HG03342 (cell line): ENCODE data around the gene SUSD2.
"Not testable (repeated sequence)": the region's sequence is repeated elsewhere in the genome, so short reads cannot be mapped to it uniquely, and the experiment has no call there.

Source experiments
- ATAC-seq: cut with Tn5 transposase; IDR thresholded peaks from one replicate; pipeline ENCODE4 v1.9.1; 2021; ENCODE audit warnings: mild to moderate bottlenecking, moderate library complexity; ENCODE audit not compliant: unreplicated experiment

Gene SUSD2

GRCh38 chr22:24209016-24209415 is 27.7 kb downstream of the SUSD2 start:
- no peak for ATAC-seq

- ATAC-seq, result no peak
Measured at GRCh38 chr22:24209687-24210086, 28.4 kb downstream of the SUSD2 start.

- ATAC-seq, result not testable (repeated sequence)
Measured at GRCh38 chr22:24210409-24210808, 29.1 kb downstream of the SUSD2 start.

GRCh38 chr22:24211716-24212115 is 30.4 kb downstream of the SUSD2 start:
- not testable (repeated sequence) for ATAC-seq

GRCh38 chr22:24213111-24213510 is 31.8 kb downstream of the SUSD2 start:
- ATAC-seq, result not testable (repeated sequence)

- no peak for ATAC-seq
Measured at GRCh38 chr22:24214467-24215285, 33.4 kb downstream of the SUSD2 start.

- ATAC-seq, result no peak
Measured at GRCh38 chr22:24216541-24217209, 35.4 kb downstream of the SUSD2 start.

GRCh38 chr22:24217384-24217783 is 36.1 kb downstream of the SUSD2 start:
- ATAC-seq, result no peak

- ATAC-seq, result no peak
Measured at GRCh38 chr22:24219750-24220149, 38.5 kb downstream of the SUSD2 start.

- no peak for ATAC-seq
Measured at GRCh38 chr22:24224468-24224867, 43.2 kb downstream of the SUSD2 start.

- no peak for ATAC-seq
Measured at GRCh38 chr22:24225044-24225601, 43.8 kb downstream of the SUSD2 start.

GRCh38 chr22:24225951-24226350 is 44.7 kb downstream of the SUSD2 start:
- no peak for ATAC-seq

- no peak for ATAC-seq
Measured at GRCh38 chr22:24230911-24231656, 49.8 kb downstream of the SUSD2 start.

- ATAC-seq, result no peak
Measured at GRCh38 chr22:24231706-24232105, 50.4 kb downstream of the SUSD2 start.

- ATAC-seq, result no peak
Measured at GRCh38 chr22:24232124-24232523, 50.8 kb downstream of the SUSD2 start.

GRCh38 chr22:24232725-24233124 is 51.4 kb downstream of the SUSD2 start:
- no peak for ATAC-seq

GRCh38 chr22:24233235-24233634 is 51.9 kb downstream of the SUSD2 start:
- no peak for ATAC-seq

GRCh38 chr22:24233816-24234215 is 52.5 kb downstream of the SUSD2 start:
- ATAC-seq, result no peak

GRCh38 chr22:24235315-24235714 is 54.0 kb downstream of the SUSD2 start:
- ATAC-seq, result no peak

- ATAC-seq, result no peak
Measured at GRCh38 chr22:24236656-24237055, 55.4 kb downstream of the SUSD2 start.

- not testable (repeated sequence) for ATAC-seq
Measured at GRCh38 chr22:24238101-24238694, 56.9 kb downstream of the SUSD2 start.
